HCT116 (cell line): ENCODE data around the gene HRNR. TPM values are rescaled to one million over a fixed set of nuclear protein-coding genes. Genes with fewer than 3 reads are reported as not detected.
"Not testable (repeated sequence)": the region's sequence is repeated elsewhere in the genome, so short reads cannot be mapped to it uniquely, and the experiment has no call there.

Experiments used
- ATAC-seq: fragments of 200-7000 bp; cut with Tn5 transposase; 2 replicates; pipeline ENCODE4 v1.9.1; 2020; ENCODE audit warnings: mild to moderate bottlenecking, moderate library complexity
- BruUV-seq: library from RNA; stranded (reverse); fragments of 400-500 nt; replicated peaks from 2 replicates; lab custom pipeline; 2021; lab: Mats Ljungman, UMichigan
- CTCF ChIA-PET: fragments of 300-600 bp; sonication (Branson Sonifier 250); formaldehyde crosslinking; loops from one replicate; lab custom pipeline; 2021; ENCODE audit warnings: antibody characterized with exemption; lab: Charles Lee
- POLR2A ChIA-PET: fragments of 300-600, 350-600 bp; sonication (Branson Sonifier 250); formaldehyde crosslinking; loops from one replicate; lab custom pipeline; 2021; ENCODE audit warnings: antibody characterized with exemption; lab: Charles Lee
- RAD21 ChIA-PET, 2 experiments: fragments of 300-600 bp; sonication (Branson Sonifier 250); formaldehyde crosslinking; loops; one replicate each; lab custom pipeline; 2023; ENCODE audit warnings: low total read pairs in 2 of 2; ENCODE audit not compliant: uncharacterized antibody in 2 of 2, unreplicated experiment in 2 of 2, low non-redundant PET in 1 of 2; lab: Charles Lee
- DNase-seq: peaks from one replicate; pipeline ENCODE4 v3.0.0-alpha.2; 2010; ENCODE audit warnings: low read depth, low spot score
- H2AFZ ChIP-seq: fragments of 200-600 bp; shearing (Covaris generic), sonication (generic); 2 replicates; pipeline ENCODE4 v1.6.1; 2017; ENCODE audit warnings: low read depth, mixed run types, mixed read lengths, antibody characterized with exemption, low read length; ENCODE audit not compliant: poor library complexity, severe bottlenecking
- H3K27ac ChIP-seq: 2 replicates; pipeline ENCODE4 v1.5.1; 2012; ENCODE audit warnings: low read depth, low read length
- H3K27me3 ChIP-seq: fragments of 200-600 bp; sonication (generic); 2 replicates; pipeline ENCODE4 v1.6.1; 2016; ENCODE audit warnings: mixed run types, low read length, mixed read lengths; ENCODE audit not compliant: insufficient read depth
- H3K36me3 ChIP-seq, 2 experiments: fragments of 200-500 bp in 1 of 2; fragments of 200-600 bp in 1 of 2; sonication (Bioruptor generic) in 1 of 2; sonication (generic) in 1 of 2; 2 replicates each; pipeline versions ENCODE4 v1.5.1 to v1.6.1; 2014 to 2016; ENCODE audit warnings: low read length in 2 of 2, inconsistent platforms in 1 of 2, mixed read lengths in 1 of 2, mixed run types in 1 of 2; ENCODE audit not compliant: insufficient read depth in 2 of 2, control insufficient read depth in 1 of 2
- H3K4me1 ChIP-seq, 2 experiments: fragments of 200-600 bp in 1 of 2; sonication (generic) in 1 of 2; 2 replicates each; pipeline versions ENCODE4 v1.5.1 to v1.6.1; 2012 to 2017; ENCODE audit warnings: low read length in 2 of 2, inconsistent platforms in 1 of 2, mild to moderate bottlenecking in 1 of 2, mixed read lengths in 1 of 2, mixed run types in 1 of 2, moderate library complexity in 1 of 2; ENCODE audit not compliant: insufficient read depth in 2 of 2, control insufficient read depth in 1 of 2
- H3K4me2 ChIP-seq: fragments of 200-600 bp; sonication (generic); 2 replicates; pipeline ENCODE4 v1.6.1; 2017; ENCODE audit warnings: mixed run types, low read length, mixed read lengths
- H3K4me3 ChIP-seq, 2 experiments: fragments of 200-600 bp in 1 of 2; sonication (generic) in 1 of 2; replicated peaks in 1 of 2; 2 replicates each; pipeline ENCODE4 v1.5.1; 2011 to 2016; ENCODE audit warnings: low read length in 2 of 2, control low read depth in 1 of 2, low read depth in 1 of 2, mild to moderate bottlenecking in 1 of 2, mixed read lengths in 1 of 2, mixed run types in 1 of 2
- H3K79me2 ChIP-seq: fragments of 200-600 bp; sonication (generic); 2 replicates; pipeline ENCODE4 v1.6.1; 2017; ENCODE audit warnings: mild to moderate bottlenecking, mixed run types, low read length, moderate library complexity, mixed read lengths; ENCODE audit not compliant: insufficient read depth
- H3K9ac ChIP-seq: fragments of 200-600 bp; sonication (generic); 2 replicates; pipeline ENCODE4 v1.6.1; 2016; ENCODE audit warnings: low read length, mixed read lengths
- H3K9me2 ChIP-seq: fragments of 200-600 bp; sonication (generic), shearing (Covaris generic); 2 replicates; pipeline ENCODE4 v1.6.1; 2017; ENCODE audit warnings: mixed run types, mild to moderate bottlenecking, moderate library complexity; ENCODE audit not compliant: insufficient read depth
- H3K9me3 ChIP-seq, 2 experiments: fragments of 200-500 bp in 1 of 2; fragments of 200-600 bp in 1 of 2; sonication (Bioruptor generic) in 1 of 2; sonication (generic) in 1 of 2; 2 replicates each; pipeline ENCODE4 v1.6.1; 2014 to 2017; ENCODE audit warnings: low read length in 2 of 2, mixed read lengths in 2 of 2, inconsistent platforms in 1 of 2, low read depth in 1 of 2, mild to moderate bottlenecking in 1 of 2, mixed run types in 1 of 2, moderate library complexity in 1 of 2; ENCODE audit not compliant: control insufficient read depth in 1 of 2, insufficient read depth in 1 of 2
- H4K20me1 ChIP-seq: fragments of 200-600 bp; sonication (generic), shearing (Covaris generic); 2 replicates; pipeline ENCODE4 v1.6.1; 2017; ENCODE audit warnings: mixed run types, mild to moderate bottlenecking, moderate library complexity; ENCODE audit not compliant: insufficient read depth
- CEBPB ChIP-seq: IDR thresholded peaks from 2 replicates; pipeline ENCODE4 v1.6.1; 2012; ENCODE audit warnings: low read depth
- EGR1 ChIP-seq: IDR thresholded peaks from 2 replicates; pipeline ENCODE4 v1.6.1; 2012; ENCODE audit warnings: low read depth
- FOSL1 ChIP-seq: IDR thresholded peaks from 2 replicates; pipeline ENCODE4 v1.6.1; 2012; ENCODE audit warnings: low read depth
- SP1 ChIP-seq: IDR thresholded peaks from 2 replicates; pipeline ENCODE4 v1.6.1; 2012; ENCODE audit warnings: low read depth
- YY1 ChIP-seq: IDR thresholded peaks from 2 replicates; pipeline ENCODE4 v1.6.1; 2011; ENCODE audit warnings: low read length, low read depth, moderate library complexity, mild to moderate bottlenecking; ENCODE audit not compliant: insufficient replicate concordance; ENCODE audit errors: extremely low read depth
- intact Hi-C: fragments of 100-400 bp; cut with micrococcal nuclease; formaldehyde crosslinking; loops from 2 replicates; pipeline ENCODE4 v1.10.0; 2022
- total RNA-seq: library from RNA; stranded (reverse); gene quantifications from one replicate; pipeline ENCODE4 v1.2.1, GENCODE V29; 2021; ENCODE audit not compliant: unreplicated experiment
- TF ChIP-seq, protein P1 (sequence below), 3 experiments: fragments of 200-600 bp in 1 of 3; sonication (generic) in 1 of 3; IDR thresholded peaks in 2 of 3; conservative IDR thresholded peaks in 1 of 3; 2 replicates each; pipeline ENCODE4 v1.5.1; 2012 to 2017; ENCODE audit warnings: low read depth in 2 of 3, low read length in 2 of 3, antibody characterized with exemption in 1 of 3, borderline replicate concordance in 1 of 3, control low read depth in 1 of 3, mild to moderate bottlenecking in 1 of 3, mixed read lengths in 1 of 3, mixed run types in 1 of 3, moderate library complexity in 1 of 3; ENCODE audit not compliant: insufficient read depth in 1 of 3
- TF ChIP-seq, protein P2 (sequence below): IDR thresholded peaks from 2 replicates; pipeline ENCODE4 v1.6.1; 2012; ENCODE audit warnings: low read depth

Gene HRNR
- total RNA-seq, 1 experiment from 2014 or later = not detected

DNA sequence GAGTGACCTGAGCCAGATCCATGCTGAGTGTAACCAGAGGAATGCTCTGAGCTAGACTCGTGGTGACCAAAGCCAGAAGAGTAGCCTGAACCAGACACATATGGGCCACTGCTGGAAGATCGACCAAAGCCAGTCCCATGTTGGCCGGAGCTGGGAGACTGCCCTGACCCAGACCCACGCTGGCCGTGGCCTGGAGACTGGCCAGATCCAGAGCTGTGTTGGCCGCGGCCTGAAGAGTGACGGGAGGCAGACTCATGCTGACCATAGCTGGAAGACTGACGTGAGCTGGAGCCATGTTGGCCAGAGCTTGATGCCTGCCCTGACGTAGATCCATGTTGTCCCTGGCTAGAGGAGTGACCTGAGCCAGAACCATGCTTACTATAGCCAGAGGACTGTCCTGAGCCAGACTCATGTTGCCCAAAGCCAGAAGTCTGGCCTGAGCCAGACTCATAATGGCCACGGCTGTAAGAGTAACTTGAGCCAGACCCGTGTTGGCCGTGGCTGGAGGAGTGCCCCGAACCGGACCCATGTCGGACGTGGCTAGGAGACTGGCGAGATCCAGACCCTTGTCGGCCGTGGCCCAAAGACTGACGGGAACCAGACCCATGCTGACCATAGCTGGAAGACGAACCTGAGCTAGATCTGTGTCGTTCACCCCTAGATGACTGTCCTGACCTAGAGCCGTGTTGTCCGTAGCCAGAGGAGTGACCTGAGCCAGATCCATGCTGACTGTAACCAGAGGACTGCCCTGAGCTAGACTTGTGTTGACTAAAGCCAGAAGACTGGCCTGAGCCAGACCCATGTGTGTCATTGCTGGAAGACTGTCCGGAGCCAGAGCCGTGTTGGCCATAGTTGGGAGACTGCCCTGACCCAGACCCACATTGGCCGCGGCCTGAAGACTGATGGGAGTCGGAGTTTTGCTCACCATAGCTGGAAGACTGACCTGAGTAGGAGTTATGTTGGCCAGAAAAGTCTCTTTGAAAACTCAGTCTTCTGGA, 3.5 kb downstream of the HRNR start:
- DNase-seq = no peak
- Histone ChIP-seq H3K27ac (no peak overlapping the region), H3K4me1 (no peaks in the 10 kb centered on the region), H3K4me3 (no peak overlapping the region), H3K9me2 (no peaks in the 10 kb centered on the region), H3K36me3 (no peaks in the 10 kb centered on the region), H3K4me2 (no peak overlapping the region), H2AFZ (no peak overlapping the region), H3K27me3 (peaks cover 26% of the 10 kb centered on the region), H3K9ac (no peak overlapping the region), H4K20me1 (no peaks in the 10 kb centered on the region), H3K79me2 (no peaks in the 10 kb centered on the region), H3K9me3 (peaks cover 0 to 4% of the 10 kb centered on the region in 2 experiments; a peak in 1 of 4 replicates)
- POLR2A ChIA-PET = no interaction called here
- no peak for ATAC-seq
- no TSS peak for BruUV-seq
- RAD21 ChIA-PET = no interaction called here
- CTCF ChIA-PET = no interaction called here
- no peak for TF ChIP-seq CEBPB
- no peak for TF ChIP-seq EGR1
- no peak for TF ChIP-seq YY1
- TF ChIP-seq SP1 = no peak
- TF ChIP-seq, protein P1, sequence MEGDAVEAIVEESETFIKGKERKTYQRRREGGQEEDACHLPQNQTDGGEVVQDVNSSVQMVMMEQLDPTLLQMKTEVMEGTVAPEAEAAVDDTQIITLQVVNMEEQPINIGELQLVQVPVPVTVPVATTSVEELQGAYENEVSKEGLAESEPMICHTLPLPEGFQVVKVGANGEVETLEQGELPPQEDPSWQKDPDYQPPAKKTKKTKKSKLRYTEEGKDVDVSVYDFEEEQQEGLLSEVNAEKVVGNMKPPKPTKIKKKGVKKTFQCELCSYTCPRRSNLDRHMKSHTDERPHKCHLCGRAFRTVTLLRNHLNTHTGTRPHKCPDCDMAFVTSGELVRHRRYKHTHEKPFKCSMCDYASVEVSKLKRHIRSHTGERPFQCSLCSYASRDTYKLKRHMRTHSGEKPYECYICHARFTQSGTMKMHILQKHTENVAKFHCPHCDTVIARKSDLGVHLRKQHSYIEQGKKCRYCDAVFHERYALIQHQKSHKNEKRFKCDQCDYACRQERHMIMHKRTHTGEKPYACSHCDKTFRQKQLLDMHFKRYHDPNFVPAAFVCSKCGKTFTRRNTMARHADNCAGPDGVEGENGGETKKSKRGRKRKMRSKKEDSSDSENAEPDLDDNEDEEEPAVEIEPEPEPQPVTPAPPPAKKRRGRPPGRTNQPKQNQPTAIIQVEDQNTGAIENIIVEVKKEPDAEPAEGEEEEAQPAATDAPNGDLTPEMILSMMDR (IDR thresholded peaks at IDR 0.05 in 2 of 3, conservative IDR thresholded peaks at IDR 0.05 in 1 of 3; ENCODE audit: borderline replicate concordance in 1 of 3, insufficient read depth in 1 of 3, low read depth in 2 of 3, low read length in 2 of 3) = no peak
- no peak for TF ChIP-seq FOSL1
- TF ChIP-seq, protein P2, sequence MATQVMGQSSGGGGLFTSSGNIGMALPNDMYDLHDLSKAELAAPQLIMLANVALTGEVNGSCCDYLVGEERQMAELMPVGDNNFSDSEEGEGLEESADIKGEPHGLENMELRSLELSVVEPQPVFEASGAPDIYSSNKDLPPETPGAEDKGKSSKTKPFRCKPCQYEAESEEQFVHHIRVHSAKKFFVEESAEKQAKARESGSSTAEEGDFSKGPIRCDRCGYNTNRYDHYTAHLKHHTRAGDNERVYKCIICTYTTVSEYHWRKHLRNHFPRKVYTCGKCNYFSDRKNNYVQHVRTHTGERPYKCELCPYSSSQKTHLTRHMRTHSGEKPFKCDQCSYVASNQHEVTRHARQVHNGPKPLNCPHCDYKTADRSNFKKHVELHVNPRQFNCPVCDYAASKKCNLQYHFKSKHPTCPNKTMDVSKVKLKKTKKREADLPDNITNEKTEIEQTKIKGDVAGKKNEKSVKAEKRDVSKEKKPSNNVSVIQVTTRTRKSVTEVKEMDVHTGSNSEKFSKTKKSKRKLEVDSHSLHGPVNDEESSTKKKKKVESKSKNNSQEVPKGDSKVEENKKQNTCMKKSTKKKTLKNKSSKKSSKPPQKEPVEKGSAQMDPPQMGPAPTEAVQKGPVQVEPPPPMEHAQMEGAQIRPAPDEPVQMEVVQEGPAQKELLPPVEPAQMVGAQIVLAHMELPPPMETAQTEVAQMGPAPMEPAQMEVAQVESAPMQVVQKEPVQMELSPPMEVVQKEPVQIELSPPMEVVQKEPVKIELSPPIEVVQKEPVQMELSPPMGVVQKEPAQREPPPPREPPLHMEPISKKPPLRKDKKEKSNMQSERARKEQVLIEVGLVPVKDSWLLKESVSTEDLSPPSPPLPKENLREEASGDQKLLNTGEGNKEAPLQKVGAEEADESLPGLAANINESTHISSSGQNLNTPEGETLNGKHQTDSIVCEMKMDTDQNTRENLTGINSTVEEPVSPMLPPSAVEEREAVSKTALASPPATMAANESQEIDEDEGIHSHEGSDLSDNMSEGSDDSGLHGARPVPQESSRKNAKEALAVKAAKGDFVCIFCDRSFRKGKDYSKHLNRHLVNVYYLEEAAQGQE = no peak
- intact Hi-C loops = no loop called here

DNA sequence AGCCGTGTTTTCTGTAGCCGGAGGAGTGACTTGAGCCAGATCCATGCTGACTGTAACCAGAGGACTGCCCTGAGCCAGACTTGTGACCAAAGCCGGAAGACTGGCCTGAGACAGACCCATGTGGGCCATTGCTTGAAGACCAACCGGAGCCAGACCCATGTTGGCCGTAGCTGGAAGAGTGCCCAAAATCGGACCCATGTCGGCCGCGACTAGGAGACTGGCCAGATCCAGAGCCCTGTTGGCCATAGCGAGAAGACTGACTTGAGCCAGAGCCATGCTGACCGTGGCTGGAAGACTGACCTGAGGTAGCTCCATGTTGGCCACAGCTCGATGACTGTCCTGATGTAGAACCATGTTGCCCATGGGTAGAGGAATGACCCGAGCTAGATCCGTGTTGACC, 4.6 kb downstream of the HRNR start:
- RAD21 ChIA-PET, H3K79me2 ChIP-seq, H3K9me2 ChIP-seq, H3K4me3 ChIP-seq, H3K9me3 ChIP-seq, intact Hi-C loops, H2AFZ ChIP-seq, BruUV-seq, H3K4me2 ChIP-seq, H3K9ac ChIP-seq, POLR2A ChIA-PET, H3K36me3 ChIP-seq, ATAC-seq, H3K27ac ChIP-seq, CTCF ChIA-PET, H4K20me1 ChIP-seq, H3K4me1 ChIP-seq, DNase-seq: not testable (repeated sequence)
- peaks cover 22% of the 10 kb centered on the region for H3K27me3 ChIP-seq
